ENCODE measurements around the gene C5orf15. TPM values are rescaled to one million over a fixed set of nuclear protein-coding genes. Genes with fewer than 3 reads are reported as not detected.
A peak's percentile ranks its signal among the peaks of the same experiment; 100 is the strongest.

Gene C5orf15
- polyA plus RNA-seq, 1 of the 3 experiments (the other 2 are of a cell fraction) = 81.0 TPM

- TF ChIP-seq FOXJ3 (CRISPR knock-in tag; IDR thresholded peaks at IDR 0.05) (no peak), YY1 (IDR thresholded peaks at IDR 0.05; ENCODE audit: low read depth) (no peak)
Measured at GRCh38 chr5:133910571-133910970, 57.9 kb downstream of the C5orf15 start (continued).

- no peak overlapping the region for H3K9ac ChIP-seq
- WGBS (ENCODE audit: low lambda C conversion rate) = 40% methylated on average over 4 of the region's 4 CpGs
- no peaks in the 10 kb centered on the region for H3F3A ChIP-seq (replicated peaks; ENCODE audit: insufficient read depth)
- ChIA-PET CTCF (interaction anchor here (0.8 to 0.9 kb wide), 3 partner anchors 11 to 488 kb away, joined by 3 read pairs; no protein-coding TSS in a partner anchor), POLR2A (no interaction called here)
- no peaks in the 10 kb centered on the region for H3K79me2 ChIP-seq (ENCODE audit: insufficient read depth)
- H3K4me2 ChIP-seq = no peak overlapping the region
- H3K9me3 ChIP-seq = no peaks in the 10 kb centered on the region
- no peak overlapping the region for H3K27ac ChIP-seq (ENCODE audit: low read depth in 2 of 2, low read length in 1 of 2)
- H3K4me3 ChIP-seq (ENCODE audit: low read depth in 2 of 2, low read length in 1 of 2) = no peak overlapping the region
- no peaks in the 10 kb centered on the region for H4K20me1 ChIP-seq (ENCODE audit: insufficient read depth)
- TF ChIP-seq RXRA (IDR thresholded peaks at IDR 0.05; ENCODE audit: borderline replicate concordance, low read depth) = no peak
- no peak for TF ChIP-seq MEF2A (IDR thresholded peaks at IDR 0.05; ENCODE audit: borderline replicate concordance, low read depth)
- no peaks in the 10 kb centered on the region for H3K9me2 ChIP-seq
- no peak overlapping the region for H2AFZ ChIP-seq (ENCODE audit: low read depth)
- no peak for DNase-seq
- no peaks in the 10 kb centered on the region for H3K27me3 ChIP-seq (ENCODE audit: insufficient read depth)
- H3K4me1 ChIP-seq (ENCODE audit: control insufficient read depth in 1 of 2, insufficient read depth in 2 of 2, low read depth in 1 of 2, low read length in 1 of 2) = peaks cover 0 to 43% of the 10 kb centered on the region in 2 experiments; a peak in 2 of 4 replicates
- no peaks in the 10 kb centered on the region for H3K36me3 ChIP-seq (replicated peaks in 1 of 2; ENCODE audit: control insufficient read depth in 1 of 2, insufficient read depth in 2 of 2, low read length in 1 of 2)
Measured at GRCh38 chr5:133909603-133910002, 58.8 kb downstream of the C5orf15 start.

GRCh38 chr5:133907075-133907474, 61.4 kb downstream of the C5orf15 start:
- H3K9ac ChIP-seq = no peak overlapping the region
- H3K27ac ChIP-seq (ENCODE audit: low read depth in 2 of 2, low read length in 1 of 2) = peak overlapping the region in 1 of 2 experiments; percentile 74; a peak in 2 of 4 replicates
- no peaks in the 10 kb centered on the region for H3K36me3 ChIP-seq (replicated peaks in 1 of 2; ENCODE audit: control insufficient read depth in 1 of 2, insufficient read depth in 2 of 2, low read length in 1 of 2)
- H3K4me2 ChIP-seq = no peak overlapping the region
- H3K79me2 ChIP-seq (ENCODE audit: insufficient read depth) = no peaks in the 10 kb centered on the region
- no peaks in the 10 kb centered on the region for H3K9me3 ChIP-seq
- ChIA-PET POLR2A (interaction anchor here (0.8 to 1.1 kb wide), 2 partner anchors 42 to 193 kb away, joined by 4 to 5 read pairs; no protein-coding TSS in a partner anchor), CTCF (interaction anchor here (0.8 to 1.8 kb wide), 4 partner anchors 11 to 81 kb away, joined by 3 to 7 read pairs (median 4); no protein-coding TSS in a partner anchor)
- H3K9me2 ChIP-seq = no peaks in the 10 kb centered on the region
- no peak overlapping the region for H2AFZ ChIP-seq (ENCODE audit: low read depth)
- peaks cover 0 to 39% of the 10 kb centered on the region in 2 experiments; a peak in 1 of 4 replicates for H3K4me1 ChIP-seq (ENCODE audit: control insufficient read depth in 1 of 2, insufficient read depth in 2 of 2, low read depth in 1 of 2, low read length in 1 of 2)
- H3K4me3 ChIP-seq (ENCODE audit: low read depth in 2 of 2, low read length in 1 of 2) = no peak overlapping the region
- no peaks in the 10 kb centered on the region for H3F3A ChIP-seq (replicated peaks; ENCODE audit: insufficient read depth)
- WGBS (ENCODE audit: low lambda C conversion rate) = 70% methylated on average over 6 of the region's 9 CpGs
- DNase-seq = peak; percentile 77
- H4K20me1 ChIP-seq (ENCODE audit: insufficient read depth) = no peaks in the 10 kb centered on the region
- TF ChIP-seq RCOR1 (IDR thresholded peaks at IDR 0.05; ENCODE audit: low read length) (peak; percentile 65), FOXJ3 (CRISPR knock-in tag; IDR thresholded peaks at IDR 0.05) (peak; percentile 62; the same call in 1 of the 2 replicates), TAF1 (IDR thresholded peaks at IDR 0.05; ENCODE audit: borderline replicate concordance, low read depth, low read length) (no peak), YY1 (IDR thresholded peaks at IDR 0.05; ENCODE audit: low read depth) (no peak), CHD2 (IDR thresholded peaks at IDR 0.05; ENCODE audit: low read length, partially characterized antibody) (peak; percentile 45), EP300 (IDR thresholded peaks at IDR 0.05; ENCODE audit: borderline replicate concordance in 1 of 2, low read depth in 1 of 2, low read length in 1 of 2) (peak in 1 of 2 experiments; percentile 69; a peak in 2 of 4 replicates), SIN3A (IDR thresholded peaks at IDR 0.05; ENCODE audit: borderline replicate concordance, low read depth, low read length) (no peak), RFX5 (IDR thresholded peaks at IDR 0.05; ENCODE audit: low read length) (no peak), NFIC (IDR thresholded peaks at IDR 0.05; ENCODE audit: borderline replicate concordance) (no peak)
- no peaks in the 10 kb centered on the region for H3K27me3 ChIP-seq (ENCODE audit: insufficient read depth)

Measured in SK-N-SH (cell line).